SK-N-SH (cell line): Measurements from ENCODE around the gene RFPL2.

ENCODE experiments used
- CHD2 ChIP-seq: fragments of 150-350 bp; IDR thresholded peaks from 2 replicates; pipeline ENCODE4 v1.6.1; 2018; ENCODE audit warnings: low read length; ENCODE audit not compliant: partially characterized antibody
- GABPA ChIP-seq: IDR thresholded peaks from 2 replicates; pipeline ENCODE4 v1.4.0; 2012; ENCODE audit warnings: low read depth, mild to moderate bottlenecking
- TAF1 ChIP-seq: IDR thresholded peaks from 2 replicates; pipeline ENCODE4 v1.6.1; 2012; ENCODE audit warnings: low read depth, mild to moderate bottlenecking, low read length, moderate library complexity, borderline replicate concordance
- TF ChIP-seq, protein P1 (sequence below): fragments of 200-600 bp; sonication (generic); IDR thresholded peaks from 2 replicates; pipeline ENCODE4 v1.6.1; 2017; ENCODE audit warnings: antibody characterized with exemption, mild to moderate bottlenecking, moderate library complexity
- TF ChIP-seq, protein P2 (sequence below): IDR thresholded peaks from 2 replicates; pipeline ENCODE4 v1.4.0; 2012; ENCODE audit warnings: low read depth, borderline replicate concordance

DNA sequence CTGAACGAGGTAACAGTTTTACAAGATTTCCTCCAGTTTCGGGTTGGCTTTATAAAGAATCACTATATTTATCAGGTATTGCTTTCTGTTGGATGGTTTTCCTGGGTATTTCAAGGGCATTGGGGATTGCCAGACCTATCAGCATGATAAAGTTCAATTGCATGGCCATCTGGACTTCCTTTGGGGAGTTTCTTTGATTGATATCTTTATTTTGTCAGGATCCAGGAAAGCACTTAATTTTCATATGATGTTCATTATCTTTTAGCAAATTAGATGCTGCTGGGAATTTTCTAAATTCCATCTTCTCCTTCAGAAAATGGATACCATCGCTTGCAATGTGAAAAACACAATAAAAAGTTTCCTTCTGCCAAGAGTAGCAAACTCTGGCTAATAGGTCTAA lies 21.2 kb downstream of the RFPL2 start:
- no peak for TF ChIP-seq TAF1
- TF ChIP-seq GABPA = no peak
- TF ChIP-seq, protein P1, sequence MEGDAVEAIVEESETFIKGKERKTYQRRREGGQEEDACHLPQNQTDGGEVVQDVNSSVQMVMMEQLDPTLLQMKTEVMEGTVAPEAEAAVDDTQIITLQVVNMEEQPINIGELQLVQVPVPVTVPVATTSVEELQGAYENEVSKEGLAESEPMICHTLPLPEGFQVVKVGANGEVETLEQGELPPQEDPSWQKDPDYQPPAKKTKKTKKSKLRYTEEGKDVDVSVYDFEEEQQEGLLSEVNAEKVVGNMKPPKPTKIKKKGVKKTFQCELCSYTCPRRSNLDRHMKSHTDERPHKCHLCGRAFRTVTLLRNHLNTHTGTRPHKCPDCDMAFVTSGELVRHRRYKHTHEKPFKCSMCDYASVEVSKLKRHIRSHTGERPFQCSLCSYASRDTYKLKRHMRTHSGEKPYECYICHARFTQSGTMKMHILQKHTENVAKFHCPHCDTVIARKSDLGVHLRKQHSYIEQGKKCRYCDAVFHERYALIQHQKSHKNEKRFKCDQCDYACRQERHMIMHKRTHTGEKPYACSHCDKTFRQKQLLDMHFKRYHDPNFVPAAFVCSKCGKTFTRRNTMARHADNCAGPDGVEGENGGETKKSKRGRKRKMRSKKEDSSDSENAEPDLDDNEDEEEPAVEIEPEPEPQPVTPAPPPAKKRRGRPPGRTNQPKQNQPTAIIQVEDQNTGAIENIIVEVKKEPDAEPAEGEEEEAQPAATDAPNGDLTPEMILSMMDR = no peak
- TF ChIP-seq CHD2 = no peak
- TF ChIP-seq, protein P2, sequence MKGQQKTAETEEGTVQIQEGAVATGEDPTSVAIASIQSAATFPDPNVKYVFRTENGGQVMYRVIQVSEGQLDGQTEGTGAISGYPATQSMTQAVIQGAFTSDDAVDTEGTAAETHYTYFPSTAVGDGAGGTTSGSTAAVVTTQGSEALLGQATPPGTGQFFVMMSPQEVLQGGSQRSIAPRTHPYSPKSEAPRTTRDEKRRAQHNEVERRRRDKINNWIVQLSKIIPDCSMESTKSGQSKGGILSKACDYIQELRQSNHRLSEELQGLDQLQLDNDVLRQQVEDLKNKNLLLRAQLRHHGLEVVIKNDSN = no peak
